Heart left ventricle (tissue), 16 donors: ENCODE measurements around the gene SLC40A1. TPM values are rescaled to one million over a fixed set of nuclear protein-coding genes. Genes with fewer than 3 reads are reported as not detected.
A peak's percentile ranks its signal among the peaks of the same experiment; 100 is the strongest.
"Not testable (repeated sequence)": the region's sequence is repeated elsewhere in the genome, so short reads cannot be mapped to it uniquely, and the experiment has no call there.

Experiments used
- ATAC-seq, 4 donors: fragments of 200-7000 bp; cut with Tn5 transposase; one replicate each; pipeline ENCODE4 v1.9.1; 2020 to 2022; ENCODE audit warnings: moderate library complexity in 4 of 4, mild to moderate bottlenecking in 3 of 4, moderate number of reproducible peaks in 1 of 4
- DNase-seq, 5 donors: peaks; one replicate each; pipeline ENCODE4 v3.0.0-alpha.2; 2020
- H3K27ac ChIP-seq, 12 donors: fragments of 200-600 bp; sonication (generic) in 4 of 12; one replicate each; pipeline versions ENCODE4 v1.5.0 to v1.8.0; 2016 to 2022; ENCODE audit warnings: mild to moderate bottlenecking in 2 of 12
- H3K27me3 ChIP-seq, 9 donors: fragments of 200-600 bp; sonication (generic) in 2 of 9; one replicate each; pipeline versions ENCODE4 v1.5.1 to v1.8.0; 2016 to 2022; ENCODE audit warnings: mild to moderate bottlenecking in 3 of 9
- H3K36me3 ChIP-seq, 9 donors: fragments of 200-600 bp; sonication (generic) in 2 of 9; one replicate each; pipeline versions ENCODE4 v1.5.0 to v1.8.0; 2018 to 2022; ENCODE audit warnings: mild to moderate bottlenecking in 2 of 9
- H3K4me1 ChIP-seq, 12 donors: fragments of 200-600 bp; sonication (generic) in 4 of 12; one replicate each; pipeline versions ENCODE4 v1.5.0 to v1.8.0; 2016 to 2022; ENCODE audit warnings: mild to moderate bottlenecking in 3 of 12
- H3K4me3 ChIP-seq, 12 donors: fragments of 200-600 bp; sonication (generic) in 4 of 12; one replicate each; pipeline versions ENCODE4 v1.5.0 to v1.8.0; 2017 to 2022; ENCODE audit warnings: mild to moderate bottlenecking in 9 of 12, moderate library complexity in 4 of 12
- H3K9me3 ChIP-seq, 12 donors: fragments of 200-600 bp; sonication (generic) in 4 of 12; one replicate each; pipeline versions ENCODE4 v1.5.0 to v1.8.0; 2016 to 2022; ENCODE audit warnings: mild to moderate bottlenecking in 1 of 12
- POLR2A ChIP-seq, 2 donors: fragments of 450-650 bp; IDR thresholded peaks; one replicate each; pipeline ENCODE4 v1.6.1; 2017; ENCODE audit warnings: antibody characterized with exemption in 2 of 2, mild to moderate bottlenecking in 2 of 2, moderate library complexity in 2 of 2
- WGBS, 4 donors: extraction: QIAGEN DNeasy Blood & Tissue Kit in 2 of 4; methylation state at CpG; one replicate each; pipeline versions ENCODE4 v1.1.5 to v1.1.7; 2013 to 2018; 5-methylcytosine and 5-hydroxymethylcytosine counted together
- intact Hi-C, 10 donors: fragments of 100-400 bp; cut with DNase I; formaldehyde crosslinking; loops; one replicate each; pipeline versions ENCODE4 v1.11.1 to v1.14.2; 2022
- polyA plus RNA-seq, 2 donors: library from polyadenylated mRNA; stranded (reverse); fragments of 200-250 nt; gene quantifications; one replicate each; pipeline ENCODE4 v1.2.3, GENCODE V29; 2013
- total RNA-seq, 9 donors: library from RNA; depleted of rRNA in 2 of 9; stranded (reverse); fragments of >200 nt in 2 of 9; fragmentation: NEBNext Ultra II Directional in 3 of 9; extraction: Animal tissue kit (Norgen Biotek cat#: 25700) in 3 of 9; gene quantifications; one replicate each; pipeline versions ENCODE4 v1.1.0 to v1.2.4, GENCODE V29; 2016 to 2023
- TF ChIP-seq, protein P1 (sequence below), 12 donors: fragments of 200-600 bp; sonication (generic) in 4 of 12; IDR thresholded peaks; one replicate each; pipeline versions ENCODE4 v1.5.0 to v1.8.0; 2018 to 2022; ENCODE audit warnings: antibody characterized with exemption in 12 of 12, mild to moderate bottlenecking in 5 of 12
- donor health status: ischemic (EF 13 %, LVEDD 7.1; RV severe dilation, severe dysfunction).
- donor health status: healthy with polysubstance abuse.
- donor health status: DM: no; HTN: yes; CAD: no.
- donor health status: DM: no; HTN: no; CAD: no.
- donor health status: ischemic (EF 25% LVEDD 6.9; RV normal size, moderate dysfunction).
- donor health status: ischemic (EF 25% LVEDD 5.7; RV mildly dilated, moderate dysfunction).
- donor health status: healthy.
- donor health status: DM: yes; HTN: yes; CAD: no.
- donor health status: ischemic (EF 35%, LVEDD 5.7; RV mildly dilated, moderate dysfunction).
- donor health status: nonischemic (EF 11% LVEDD 7.7; RV severe dilation, severe dysfunction).
- donor health status: DM: yes; HTN: yes; CAD: no.
- donor health status: PGD.
- donor health status: ischemic (EF 29% LVEDD 5.4; RV normal size, mild dysfunction).
- donor health status: nonischemic (EF 23%, LVEDD 6.1; RV moderate dilation, normal function).

Gene SLC40A1
- total and polyA plus RNA-seq, 11 donors: 10.2 to 109 (median 40.5) TPM

GRCh38 chr2:189608795-189609422, 28.3 kb upstream of the SLC40A1 start:
- Histone ChIP-seq H3K4me1 (peaks cover 0 to 25% (median 15%) of the 10 kb centered on the region in 12 donors), H3K9me3 (no peaks in the 10 kb centered on the region), H3K36me3 (no peaks in the 10 kb centered on the region), H3K4me3 (no peak overlapping the region), H3K27me3 (no peaks in the 10 kb centered on the region), H3K27ac (no peak overlapping the region)
- DNase-seq: no peak
- ATAC-seq: no peak
- 80 to 90% (median 89%) methylated on average over 2 of the region's 2 CpGs for WGBS, 4 donors
- intact Hi-C loops: no loop called here
- no peak for TF ChIP-seq POLR2A (IDR thresholded peaks at IDR 0.05)
- TF ChIP-seq, protein P1, sequence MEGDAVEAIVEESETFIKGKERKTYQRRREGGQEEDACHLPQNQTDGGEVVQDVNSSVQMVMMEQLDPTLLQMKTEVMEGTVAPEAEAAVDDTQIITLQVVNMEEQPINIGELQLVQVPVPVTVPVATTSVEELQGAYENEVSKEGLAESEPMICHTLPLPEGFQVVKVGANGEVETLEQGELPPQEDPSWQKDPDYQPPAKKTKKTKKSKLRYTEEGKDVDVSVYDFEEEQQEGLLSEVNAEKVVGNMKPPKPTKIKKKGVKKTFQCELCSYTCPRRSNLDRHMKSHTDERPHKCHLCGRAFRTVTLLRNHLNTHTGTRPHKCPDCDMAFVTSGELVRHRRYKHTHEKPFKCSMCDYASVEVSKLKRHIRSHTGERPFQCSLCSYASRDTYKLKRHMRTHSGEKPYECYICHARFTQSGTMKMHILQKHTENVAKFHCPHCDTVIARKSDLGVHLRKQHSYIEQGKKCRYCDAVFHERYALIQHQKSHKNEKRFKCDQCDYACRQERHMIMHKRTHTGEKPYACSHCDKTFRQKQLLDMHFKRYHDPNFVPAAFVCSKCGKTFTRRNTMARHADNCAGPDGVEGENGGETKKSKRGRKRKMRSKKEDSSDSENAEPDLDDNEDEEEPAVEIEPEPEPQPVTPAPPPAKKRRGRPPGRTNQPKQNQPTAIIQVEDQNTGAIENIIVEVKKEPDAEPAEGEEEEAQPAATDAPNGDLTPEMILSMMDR (IDR thresholded peaks at IDR 0.05): no peak

DNA sequence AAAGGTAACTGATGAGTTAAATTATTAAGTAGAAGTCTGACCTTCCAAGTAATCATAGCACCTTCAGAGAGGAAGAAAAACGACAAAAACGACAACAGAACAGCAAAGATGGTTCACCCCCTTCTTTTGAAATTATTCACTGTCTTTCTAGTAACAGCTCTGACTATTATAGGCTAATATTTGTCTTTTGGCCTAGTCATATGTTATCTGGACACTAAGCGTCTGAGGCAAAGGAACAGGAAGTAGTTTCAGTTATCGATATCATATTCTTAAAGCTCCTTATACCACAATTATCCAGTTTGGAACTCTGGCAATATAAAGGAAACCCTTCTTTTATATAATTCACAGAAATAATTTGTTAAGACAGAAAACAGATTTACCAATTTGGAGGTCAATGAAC, 27.6 kb upstream of the SLC40A1 start:
- TF ChIP-seq POLR2A (IDR thresholded peaks at IDR 0.05): no peak
- TF ChIP-seq, protein P1 (IDR thresholded peaks at IDR 0.05): no peak
- 83 to 92% (median 90%) methylated on average over 4 of the region's 4 CpGs for WGBS, 4 donors
- H3K27me3 ChIP-seq: no peaks in the 10 kb centered on the region
- DNase-seq: no peak
- no peaks in the 10 kb centered on the region for H3K9me3 ChIP-seq
- H3K4me1 ChIP-seq: peaks cover 0 to 18% (median 10%) of the 10 kb centered on the region in 12 donors
- ATAC-seq: no peak
- no peak overlapping the region for H3K27ac ChIP-seq
- intact Hi-C loops: no loop called here
- no peak overlapping the region for H3K4me3 ChIP-seq
- H3K36me3 ChIP-seq: no peaks in the 10 kb centered on the region

DNA sequence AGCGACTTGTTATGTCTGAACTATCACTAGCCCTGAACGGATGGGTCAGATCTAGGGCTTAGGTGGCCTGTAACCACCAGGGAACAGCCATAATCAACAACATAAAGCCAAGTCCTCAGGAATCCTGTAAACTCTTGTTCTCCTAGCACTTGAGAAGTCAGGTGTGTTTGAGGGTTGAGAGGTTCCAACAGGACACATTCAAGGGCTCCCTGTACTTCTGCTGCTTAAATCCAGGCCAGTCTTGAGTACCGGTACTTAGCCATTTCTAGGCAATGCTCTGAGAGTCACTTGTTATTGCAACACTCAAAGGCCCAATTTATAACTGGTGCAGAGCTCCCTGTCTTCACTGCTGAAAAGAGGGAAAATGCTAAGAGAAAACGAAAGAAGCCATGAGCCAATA, 21.6 kb upstream of the SLC40A1 start:
- ATAC-seq: peak in 1 of 4 donors; percentile 27
- H3K27me3 ChIP-seq: no peaks in the 10 kb centered on the region
- 80 to 89% (median 84%) methylated on average over 4 of the region's 4 CpGs for WGBS, 4 donors

GRCh38 chr2:189601652-189602051, 21.1 kb upstream of the SLC40A1 start:
- not testable (repeated sequence) for H3K36me3 ChIP-seq

More for the DNA sequence above, 21.6 kb upstream of the SLC40A1 start:
- Histone ChIP-seq H3K27ac (no peak overlapping the region), H3K4me1 (peaks cover 0 to 2% (median 0%) of the 10 kb centered on the region in 12 donors), H3K9me3 (no peaks in the 10 kb centered on the region), H3K4me3 (no peak overlapping the region), H3K36me3 (no peaks in the 10 kb centered on the region)
- intact Hi-C loops: no loop called here
- no peak for DNase-seq
- TF ChIP-seq, protein P1 (IDR thresholded peaks at IDR 0.05): no peak
- TF ChIP-seq POLR2A (IDR thresholded peaks at IDR 0.05): no peak

GRCh38 chr2:189601043-189601442, 20.5 kb upstream of the SLC40A1 start:
- Histone ChIP-seq H3K9me3 (no peaks in the 10 kb centered on the region), H3K27ac (no peak overlapping the region), H3K4me1 (peaks cover 0 to 2% (median 0%) of the 10 kb centered on the region in 12 donors), H3K27me3 (no peaks in the 10 kb centered on the region), H3K36me3 (no peaks in the 10 kb centered on the region), H3K4me3 (no peak overlapping the region)
- TF ChIP-seq, protein P1 (IDR thresholded peaks at IDR 0.05): no peak
- TF ChIP-seq POLR2A (IDR thresholded peaks at IDR 0.05): no peak
- intact Hi-C loops: no loop called here
- 39 to 71% (median 54%) methylated on average over 3 of the region's 3 CpGs for WGBS, 4 donors
- DNase-seq (no peak), ATAC-seq (peak in 2 of 4 donors; percentile 18 to 57)

More at GRCh38 chr2:189601652-189602051, 21.1 kb upstream of the SLC40A1 start:
- H3K4me3 ChIP-seq, H3K27ac ChIP-seq, ATAC-seq, DNase-seq, H3K27me3 ChIP-seq, H3K9me3 ChIP-seq, intact Hi-C loops, H3K4me1 ChIP-seq: not testable (repeated sequence)
- WGBS, 4 donors: 87 to 95% (median 92%) methylated on average over 2 of the region's 2 CpGs
